HG02798 (cell line): ENCODE measurements around the gene COMP.

ENCODE experiments used
- ATAC-seq: cut with Tn5 transposase; IDR thresholded peaks from one replicate; pipeline ENCODE4 v1.9.1; 2021; ENCODE audit warnings: mild to moderate bottlenecking; ENCODE audit not compliant: unreplicated experiment, poor library complexity

Gene COMP

DNA sequence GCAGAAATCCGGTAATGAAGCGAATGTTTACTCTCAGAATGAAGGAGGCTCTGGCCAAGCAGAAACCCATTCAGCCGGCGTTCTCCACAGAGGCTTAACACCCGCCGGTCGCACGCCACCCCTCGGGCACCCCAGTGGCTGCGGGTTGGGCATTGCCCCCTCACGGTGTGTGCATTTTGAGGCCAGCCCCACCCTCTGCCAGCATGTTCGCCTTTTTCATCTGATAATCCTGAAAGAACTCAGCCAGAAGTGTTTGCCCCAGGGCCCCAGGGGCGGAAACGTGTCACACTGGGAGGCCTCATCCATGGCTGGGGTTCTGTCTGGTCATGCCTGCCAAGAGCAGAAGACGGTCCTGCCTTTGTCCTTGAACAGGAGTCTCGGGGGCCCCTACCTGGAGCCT lies 34.2 kb downstream of the COMP start:
- ATAC-seq: no peak

GRCh38 chr19:18754501-18754900 lies 36.6 kb downstream of the COMP start:
- ATAC-seq: no peak

DNA sequence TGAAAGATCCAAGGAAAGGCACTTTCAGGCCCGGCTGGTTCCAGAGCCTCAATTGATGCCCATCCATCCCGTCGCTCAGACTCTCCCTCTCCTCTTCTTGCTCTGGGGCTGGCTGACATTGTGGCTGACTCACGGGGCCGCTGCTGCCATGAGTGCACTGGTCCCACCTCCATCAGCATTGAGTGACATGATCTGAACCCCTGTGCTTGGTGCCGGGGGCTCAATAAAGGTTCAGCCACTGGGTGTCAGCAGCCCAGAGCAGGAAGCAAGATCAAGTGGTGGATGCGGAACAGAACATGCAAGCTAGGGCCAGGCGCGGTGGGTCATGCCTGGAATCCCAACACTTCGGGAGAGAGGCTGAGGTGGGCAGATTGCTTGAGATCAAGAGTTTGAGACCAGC lies 39.5 kb downstream of the COMP start:
- no peak for ATAC-seq

GRCh38 chr19:18750295-18750970 lies 40.7 kb downstream of the COMP start:
- ATAC-seq: no peak

DNA sequence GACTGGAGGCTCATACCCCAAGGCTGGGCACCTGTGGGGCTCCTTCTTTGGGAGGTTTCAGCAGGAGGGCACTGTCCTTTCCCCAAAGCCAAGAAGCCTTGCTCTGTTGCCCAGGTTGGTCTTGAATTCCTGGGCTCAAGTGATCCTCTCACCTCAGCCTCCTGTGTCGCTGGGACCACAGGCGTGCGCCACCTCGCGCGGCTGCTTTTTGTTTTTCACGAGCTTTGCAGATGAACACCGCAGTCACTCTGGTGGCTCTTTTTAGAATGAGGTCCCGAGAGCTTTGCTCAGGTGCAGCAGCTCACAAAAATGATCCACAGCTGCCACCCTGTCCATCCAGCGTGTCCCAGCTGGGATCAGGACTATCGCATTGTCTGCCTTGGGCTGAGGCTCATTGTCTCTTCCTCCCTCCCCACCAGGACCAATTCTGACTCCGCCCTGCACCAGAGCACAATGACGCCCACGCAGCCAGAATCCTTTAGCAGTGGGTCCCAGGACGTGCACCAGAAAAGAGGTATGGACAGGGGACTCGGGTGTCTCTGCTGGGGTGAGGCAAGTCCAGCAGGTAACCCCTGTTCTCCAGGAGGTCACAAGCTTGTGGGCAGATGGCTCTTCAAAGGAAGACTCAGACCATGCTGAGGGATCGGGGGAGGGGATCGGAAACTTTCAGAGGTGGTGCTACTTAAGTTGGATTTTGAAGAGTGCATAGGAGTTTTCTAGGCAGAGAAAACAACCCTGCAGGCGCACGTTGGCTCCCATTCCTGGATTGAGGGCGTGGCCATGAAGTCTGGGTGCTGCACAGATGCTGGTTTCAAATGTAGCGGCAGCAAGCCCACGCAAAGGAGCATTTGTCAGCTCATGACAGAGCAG lies 41.5 kb downstream of the COMP start:
- ATAC-seq: no peak

GRCh38 chr19:18746401-18747325 lies 44.4 kb downstream of the COMP start:
- ATAC-seq: no peak

DNA sequence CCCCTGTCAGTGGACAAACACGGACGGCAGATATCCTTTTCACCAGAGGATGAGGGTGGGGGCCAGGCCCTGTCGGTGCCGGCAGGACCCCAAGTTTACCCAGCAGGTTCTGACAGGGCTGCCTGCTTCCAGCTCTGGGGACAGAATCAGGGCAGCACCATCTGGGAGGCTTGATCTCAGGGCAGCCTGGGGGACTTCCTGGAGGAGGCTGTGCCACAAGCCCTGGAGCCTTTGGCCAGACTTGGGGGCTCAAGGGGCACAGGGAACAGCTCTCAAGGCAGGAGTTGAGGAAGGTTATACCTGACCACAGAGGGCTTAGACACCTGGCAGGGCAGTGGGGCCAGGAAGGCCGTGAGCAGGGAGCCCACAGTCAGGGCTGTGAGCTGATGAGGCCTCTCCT lies 45.2 kb downstream of the COMP start:
- no peak for ATAC-seq

- no peak for ATAC-seq
These were observed 45.9 kb downstream of the COMP start for GRCh38 chr19:18745012-18745735.

GRCh38 chr19:18743784-18744418 lies 47.2 kb downstream of the COMP start:
- ATAC-seq: no peak

DNA sequence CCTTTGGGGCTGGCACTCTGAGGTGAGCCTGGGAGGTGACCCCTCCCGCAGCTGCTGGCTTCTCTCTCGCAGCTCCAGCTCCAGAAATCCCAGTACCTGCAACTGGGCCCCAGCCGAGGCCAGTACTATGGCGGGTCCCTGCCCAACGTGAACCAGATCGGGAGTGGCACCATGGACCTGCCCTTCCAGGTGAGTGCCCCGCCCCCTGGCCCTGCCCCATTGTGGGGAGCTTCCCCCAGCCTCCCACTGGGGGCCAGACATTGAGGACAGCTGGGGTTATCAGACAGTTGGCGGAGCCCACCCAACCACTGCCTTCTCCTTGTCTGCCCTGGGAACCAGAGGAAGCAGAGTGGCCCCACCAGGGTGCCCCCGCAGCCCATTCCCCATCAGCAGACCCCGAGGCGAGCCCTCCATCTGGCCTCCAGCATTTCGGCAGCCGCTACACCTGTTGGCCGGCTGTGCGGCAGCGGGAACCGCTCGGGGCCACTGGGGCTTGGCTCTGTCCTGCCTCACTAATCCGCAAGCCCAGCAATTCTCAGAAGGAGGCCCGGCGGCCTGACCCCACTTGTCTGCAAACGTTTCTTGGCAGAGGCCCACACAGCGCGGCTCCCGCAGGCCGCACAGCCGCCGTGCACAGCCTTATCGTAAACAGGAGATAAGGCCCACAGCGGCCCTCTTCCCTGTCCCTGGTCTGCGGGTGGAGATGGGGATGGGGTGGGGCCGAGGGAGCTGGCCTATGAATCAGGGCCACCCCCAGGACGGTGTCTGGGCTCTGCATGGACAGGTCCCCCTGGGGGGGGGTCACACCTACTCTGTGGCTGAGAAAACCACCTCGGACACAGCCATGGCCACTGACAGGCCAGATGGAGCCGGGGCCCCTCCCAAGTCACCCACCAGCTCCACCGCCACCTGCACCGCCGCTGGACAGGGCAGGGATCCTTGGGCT lies 48.0 kb downstream of the COMP start:
- ATAC-seq: no peak

DNA sequence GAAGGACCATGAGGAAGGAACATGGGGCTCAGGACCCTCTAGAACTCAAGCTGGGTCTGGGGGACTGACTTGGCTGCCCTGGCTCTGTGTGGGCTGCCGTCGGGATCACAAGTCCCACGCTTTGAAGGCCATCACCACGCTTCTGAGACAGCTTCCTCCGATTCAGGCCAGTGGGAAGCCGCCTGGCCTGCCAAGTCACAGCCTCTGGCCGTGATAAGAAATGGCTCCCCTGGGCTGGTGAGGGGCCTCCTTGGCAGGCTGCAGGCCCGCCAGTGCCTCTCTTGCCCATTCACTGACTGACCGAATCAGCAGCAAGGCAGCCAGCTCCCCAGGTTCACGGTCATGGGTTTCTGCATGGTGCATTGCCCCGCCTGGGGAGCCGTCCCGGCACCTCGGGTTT lies 48.8 kb downstream of the COMP start:
- no peak for ATAC-seq

DNA sequence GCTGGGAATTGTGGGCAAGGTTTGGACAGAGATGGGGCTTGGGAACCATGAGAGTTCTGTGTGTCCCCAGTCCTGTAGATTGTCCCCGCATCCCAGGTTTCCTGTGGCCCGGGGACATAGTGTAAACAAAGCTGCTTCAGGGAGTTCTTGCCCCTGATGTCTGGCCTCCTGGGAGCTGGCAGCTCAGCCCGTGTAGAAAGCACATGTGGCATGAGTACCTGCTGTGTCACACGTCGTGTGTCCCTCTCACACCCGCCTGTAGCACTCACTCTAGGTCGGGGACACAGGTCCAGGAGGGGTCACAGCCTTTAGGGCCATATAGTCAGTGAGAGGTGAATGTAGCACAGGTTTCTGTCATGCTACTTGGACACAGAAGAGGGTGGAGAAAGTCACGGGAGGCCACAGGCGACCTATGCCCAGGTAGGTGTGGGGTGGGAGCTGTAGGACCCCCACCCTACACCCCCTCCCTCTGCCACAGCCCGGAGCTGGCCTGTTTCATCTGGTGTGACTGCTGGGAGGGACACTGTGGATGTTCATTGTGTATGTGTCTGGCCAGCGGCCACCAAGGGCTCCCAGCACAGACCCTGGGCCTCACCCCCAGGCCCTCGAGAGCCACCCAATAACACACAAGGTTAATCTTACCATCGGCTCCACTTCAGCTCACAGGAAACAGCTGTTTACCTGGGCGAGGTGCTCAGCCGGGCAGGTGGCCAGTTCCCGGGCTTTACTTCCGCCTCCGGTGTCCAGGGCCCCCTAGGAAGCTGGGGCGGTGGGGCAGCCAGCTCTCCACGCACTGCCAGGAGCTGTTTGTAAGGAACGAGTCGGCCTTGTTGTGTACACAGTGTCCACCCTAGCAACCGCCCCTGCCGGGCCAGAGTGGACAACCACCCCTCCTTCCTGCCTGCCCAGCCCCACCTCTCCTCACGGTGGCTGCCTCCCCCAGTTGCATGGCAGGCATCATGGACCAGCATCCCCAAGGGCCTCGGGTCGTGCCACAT lies 49.7 kb downstream of the COMP start:
- no peak for ATAC-seq

DNA sequence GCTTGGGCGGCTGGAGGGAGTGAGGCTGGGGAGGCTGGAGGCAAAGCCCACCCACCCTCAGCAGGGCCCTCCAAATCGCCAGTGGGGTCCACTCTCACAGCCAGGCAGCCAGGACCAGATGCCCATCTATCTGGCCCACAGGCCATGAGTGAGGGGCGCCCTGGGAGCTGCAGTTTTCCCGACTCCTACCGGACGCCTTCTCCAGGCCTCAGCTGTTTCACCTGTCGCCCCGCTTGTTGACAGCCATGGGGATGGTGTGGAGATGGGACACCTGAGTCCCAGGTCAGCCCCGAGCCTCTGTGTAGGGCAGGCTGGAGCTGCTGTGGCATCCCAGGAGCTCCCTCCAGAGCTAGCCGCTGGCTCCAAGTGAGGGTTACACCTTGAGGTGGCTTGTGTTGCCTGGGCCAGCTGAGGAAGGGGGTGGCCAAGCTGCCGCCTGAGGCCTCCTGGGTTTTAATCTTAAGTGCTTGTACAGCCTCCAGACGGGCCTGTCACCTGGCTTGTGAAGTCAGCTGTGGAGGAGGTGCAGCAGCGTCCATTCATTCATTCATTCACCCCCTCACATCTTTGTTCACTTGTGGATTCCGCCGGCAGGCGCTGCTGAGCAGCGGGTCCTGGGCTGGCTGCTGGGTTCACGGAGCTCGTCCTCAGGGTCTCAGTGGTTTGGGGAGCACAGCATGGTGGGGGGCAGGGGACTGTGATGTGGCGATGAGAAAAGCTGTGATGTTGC lies 52.0 kb downstream of the COMP start:
- ATAC-seq: no peak

GRCh38 chr19:18737954-18738351 lies 53.2 kb downstream of the COMP start:
- ATAC-seq: no peak

GRCh38 chr19:18737337-18737953 lies 53.7 kb downstream of the COMP start:
- no peak for ATAC-seq
